ENCODE measurements around the gene DLG2.
"Not testable (repeated sequence)": the region's sequence is repeated elsewhere in the genome, so short reads cannot be mapped to it uniquely, and the experiment has no call there.

DLG2 gene

GRCh38 chr11:85316967-85317366 is 310.2 kb downstream of the DLG2 start:
- no peak for DNase-seq (ENCODE audit: low read depth)

DNA sequence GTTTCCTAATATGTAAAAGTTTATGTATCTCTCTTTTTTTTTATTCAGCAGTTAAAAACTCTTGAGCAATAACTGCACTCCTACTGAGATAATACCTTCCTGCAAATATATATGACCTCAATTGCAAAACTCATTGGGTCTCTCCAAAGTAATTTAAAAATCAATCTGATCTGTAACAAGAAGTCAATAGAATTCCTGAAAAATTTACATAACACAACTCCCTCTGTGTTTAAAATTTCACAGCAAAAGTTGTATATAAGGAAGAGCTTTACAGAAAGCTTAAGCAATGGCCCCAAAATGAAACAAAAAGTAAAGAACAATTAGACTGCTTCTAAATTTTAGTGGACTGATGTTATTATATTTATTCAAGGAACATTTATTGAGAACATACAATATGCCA is 313.4 kb downstream of the DLG2 start:
- no peak for DNase-seq (ENCODE audit: low read depth)

- no peak for DNase-seq (ENCODE audit: low read depth)
Measured at GRCh38 chr11:85310479-85310878, 316.7 kb downstream of the DLG2 start.

GRCh38 chr11:85307366-85307765 is 319.8 kb downstream of the DLG2 start:
- DNase-seq (ENCODE audit: low read depth) = no peak

DNA sequence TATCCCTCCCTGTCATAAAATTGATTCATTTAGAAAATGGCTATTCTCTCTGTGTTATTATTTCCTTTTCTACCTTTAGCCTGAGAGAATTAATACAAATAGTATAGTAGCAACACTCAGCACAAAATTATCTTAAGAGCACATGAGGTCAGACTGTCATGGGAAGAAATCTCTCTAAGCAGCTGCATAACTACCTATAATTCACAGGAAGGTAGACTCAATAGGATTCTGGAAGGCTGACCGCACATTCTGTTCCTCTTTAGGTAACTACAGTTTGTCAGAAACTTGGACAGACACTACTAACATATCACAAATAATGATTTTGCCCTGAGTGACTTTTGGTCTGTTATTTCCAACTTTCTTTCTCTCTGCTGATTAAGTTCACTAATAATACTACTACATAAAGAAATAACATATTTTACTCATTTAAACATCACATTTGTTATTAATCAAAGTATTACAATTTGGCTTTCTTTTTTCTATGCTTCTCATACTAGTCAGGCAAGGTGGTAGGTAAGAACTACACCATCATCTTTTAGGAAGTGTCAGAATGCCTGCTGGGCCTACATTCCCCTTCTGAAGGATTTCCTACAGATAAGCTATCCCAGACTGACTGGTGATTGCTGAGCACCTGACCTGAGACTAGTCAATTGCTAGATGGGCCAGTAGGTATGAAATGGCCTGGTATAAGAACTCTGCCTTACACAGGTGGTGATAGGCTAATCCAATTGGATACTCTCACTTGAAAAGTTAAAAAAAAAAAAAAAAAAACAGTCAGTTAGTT is 325.1 kb downstream of the DLG2 start:
- DNase-seq (ENCODE audit: low read depth) = no peak

- no peak for DNase-seq (ENCODE audit: low read depth)
Measured at GRCh38 chr11:85299258-85299942, 327.7 kb downstream of the DLG2 start.

GRCh38 chr11:85295694-85296271 is 331.4 kb downstream of the DLG2 start:
- DNase-seq (ENCODE audit: low read depth) = no peak

GRCh38 chr11:85281550-85281949 is 345.6 kb downstream of the DLG2 start:
- no peak for DNase-seq (ENCODE audit: low read depth)

DNA sequence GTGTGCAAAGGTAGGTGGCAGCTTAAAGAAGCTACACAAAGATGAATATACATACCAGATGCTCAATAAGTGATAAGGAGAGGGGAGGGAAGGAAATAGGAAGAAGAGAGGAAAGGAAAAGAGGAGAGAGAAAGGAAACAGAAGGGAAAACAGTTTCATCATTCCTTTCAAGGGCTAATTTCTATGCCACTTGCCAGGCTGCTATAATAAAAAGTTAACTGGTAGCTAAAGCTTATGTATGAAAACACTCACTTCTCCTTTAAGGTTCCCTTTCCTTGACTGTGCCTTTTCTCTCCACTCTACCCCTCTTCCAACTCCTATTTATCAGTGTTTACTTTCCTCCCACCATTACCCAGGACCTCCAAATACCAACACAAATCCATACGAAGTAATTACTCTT is 347.9 kb downstream of the DLG2 start:
- DNase-seq (ENCODE audit: low read depth) = no peak

DNA sequence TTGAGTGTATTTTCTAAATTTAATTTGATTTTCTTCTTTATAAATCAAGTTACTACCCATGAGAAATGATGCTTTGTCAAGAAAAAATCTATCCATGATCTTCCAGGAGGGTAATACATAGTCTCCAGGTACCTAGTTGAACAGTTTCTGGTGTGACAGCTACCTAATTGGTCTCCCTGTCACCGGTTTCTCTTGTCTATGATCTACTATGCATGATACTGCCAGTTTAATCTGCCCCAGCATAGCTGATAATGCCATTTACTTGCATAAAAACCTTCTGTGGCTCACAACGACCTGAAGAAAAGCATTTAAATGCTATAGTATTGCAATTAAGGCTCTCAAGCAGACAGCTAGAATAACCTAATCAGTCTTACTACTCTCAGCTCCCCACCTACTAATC is 349.5 kb downstream of the DLG2 start:
- no peak for DNase-seq (ENCODE audit: low read depth)

DNA sequence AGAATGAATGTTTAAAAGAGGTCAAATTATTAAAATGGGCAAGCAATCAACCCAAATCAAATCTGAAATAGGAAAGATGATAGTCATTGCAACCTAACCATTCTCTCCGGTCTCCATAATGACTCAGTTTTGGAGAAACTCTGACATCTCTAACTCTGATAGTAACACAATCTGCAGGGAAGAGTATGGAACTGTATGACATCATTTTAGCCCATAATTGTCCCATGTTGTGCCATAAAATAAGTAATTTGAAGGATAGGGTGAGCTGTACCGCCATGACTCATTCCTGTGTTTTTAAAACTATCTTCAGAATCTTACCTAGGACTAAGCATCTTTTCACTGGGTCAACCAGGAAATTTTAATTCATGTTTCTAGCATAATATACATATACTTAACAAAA is 350.8 kb downstream of the DLG2 start:
- no peak for DNase-seq (ENCODE audit: low read depth)

DNA sequence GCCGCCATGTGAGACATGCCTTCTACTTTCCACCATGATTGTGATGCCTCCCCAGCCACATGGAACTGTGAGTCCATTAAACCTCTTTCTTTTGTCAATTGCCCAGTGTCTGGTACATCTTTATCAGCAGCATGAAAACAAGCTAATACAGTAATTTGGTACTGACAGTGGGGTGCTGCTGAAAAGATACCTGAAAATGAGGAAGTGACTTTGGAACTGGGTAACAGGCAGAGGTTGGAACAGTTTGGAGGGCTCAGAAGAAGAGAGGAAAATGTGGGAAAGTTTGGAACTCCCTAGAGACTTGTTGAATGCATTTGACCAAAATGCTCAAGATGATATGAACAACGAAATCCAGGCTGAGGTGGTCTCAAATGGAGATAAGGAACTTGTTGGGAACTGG is 356.8 kb downstream of the DLG2 start:
- not testable (repeated sequence) for DNase-seq (ENCODE audit: low read depth)

DNA sequence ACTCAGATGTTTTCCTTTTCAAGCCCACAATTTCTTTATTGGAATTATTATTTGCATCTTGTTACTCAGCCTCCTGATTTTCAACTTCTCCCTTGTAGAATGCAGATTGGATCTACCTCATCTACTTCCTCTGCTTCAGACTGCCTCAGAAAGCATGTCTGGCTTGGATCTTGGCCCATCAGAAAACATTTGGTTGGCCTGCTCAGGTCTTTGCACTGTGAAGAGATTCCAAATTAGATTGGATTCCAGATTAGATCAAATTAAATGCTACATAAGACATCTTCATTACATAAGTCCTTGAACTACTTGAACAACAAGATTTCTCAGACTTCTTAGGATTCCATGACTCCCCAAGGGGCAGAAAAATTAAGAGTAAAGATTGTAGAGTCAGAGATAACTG is 358.0 kb downstream of the DLG2 start:
- no peak for DNase-seq (ENCODE audit: low read depth)

DNA sequence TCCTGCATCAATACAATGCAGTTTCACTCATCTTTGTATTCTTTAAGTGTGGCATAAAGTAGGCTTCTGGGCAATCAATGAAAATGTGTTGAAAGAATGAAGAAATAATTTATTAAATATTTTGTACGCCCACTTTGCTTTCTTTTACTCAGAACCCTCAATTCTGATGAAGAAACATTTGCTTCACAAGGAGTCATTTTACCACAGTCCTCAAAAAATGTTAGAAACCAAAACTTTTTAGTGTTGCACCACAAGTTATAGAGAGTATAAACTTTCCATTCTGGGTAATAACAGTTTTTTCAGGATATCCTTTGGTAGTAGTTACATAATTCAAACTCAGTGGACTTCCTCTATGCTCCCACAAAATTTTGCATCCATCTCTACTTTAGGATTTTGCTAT is 360.5 kb downstream of the DLG2 start:
- no peak for DNase-seq (ENCODE audit: low read depth)

DNA sequence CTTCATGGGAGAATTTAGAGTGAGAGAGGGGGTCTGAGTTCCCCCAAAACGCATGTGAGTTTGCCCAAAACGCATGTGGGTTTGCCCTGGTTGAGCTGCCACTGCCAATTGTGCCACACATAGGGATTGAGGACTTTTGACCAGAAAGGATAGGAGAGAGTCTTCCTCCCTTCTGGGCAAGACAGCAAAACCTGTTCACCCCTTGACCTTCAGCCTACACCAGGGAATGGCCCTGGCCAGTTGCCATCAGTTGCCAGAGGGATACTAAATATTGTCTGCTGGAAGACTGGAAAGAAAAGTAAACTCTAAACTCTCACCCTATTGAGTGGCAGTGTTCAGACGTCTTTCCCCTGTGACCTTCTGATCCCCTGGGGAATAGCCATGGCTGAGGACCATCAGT is 363.8 kb downstream of the DLG2 start:
- no peak for DNase-seq (ENCODE audit: low read depth)

- DNase-seq (ENCODE audit: low read depth) = no peak
Measured at GRCh38 chr11:85257837-85258236, 369.3 kb downstream of the DLG2 start.

- no peak for DNase-seq (ENCODE audit: low read depth)
Measured at GRCh38 chr11:85256433-85256832, 370.7 kb downstream of the DLG2 start.

- DNase-seq (ENCODE audit: low read depth) = no peak
Measured at GRCh38 chr11:85249482-85249881, 377.7 kb downstream of the DLG2 start.

GRCh38 chr11:85247797-85248196 is 379.3 kb downstream of the DLG2 start:
- DNase-seq (ENCODE audit: low read depth) = no peak

GRCh38 chr11:85238906-85239305 is 388.2 kb downstream of the DLG2 start:
- DNase-seq (ENCODE audit: low read depth) = no peak

DNA sequence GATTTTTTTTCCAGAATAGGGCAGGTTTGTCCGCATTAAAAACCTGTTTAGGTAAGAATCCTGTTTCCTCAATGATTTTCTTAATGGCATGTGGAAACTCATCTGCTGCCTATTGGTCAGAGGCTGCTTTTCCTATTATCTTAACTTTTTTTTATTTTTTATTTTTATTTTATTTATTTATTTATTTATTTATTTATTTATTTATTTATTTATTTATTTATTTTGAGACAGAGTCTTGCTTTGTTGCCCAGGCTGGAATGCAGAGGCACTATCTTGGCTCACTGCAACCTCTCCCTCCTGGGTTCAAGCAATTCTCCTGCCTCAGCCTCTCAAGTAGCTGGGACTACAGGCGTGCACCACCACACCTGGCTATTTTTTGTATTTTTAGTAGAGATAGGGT is 389.1 kb downstream of the DLG2 start:
- DNase-seq (ENCODE audit: low read depth) = not testable (repeated sequence)

DNA sequence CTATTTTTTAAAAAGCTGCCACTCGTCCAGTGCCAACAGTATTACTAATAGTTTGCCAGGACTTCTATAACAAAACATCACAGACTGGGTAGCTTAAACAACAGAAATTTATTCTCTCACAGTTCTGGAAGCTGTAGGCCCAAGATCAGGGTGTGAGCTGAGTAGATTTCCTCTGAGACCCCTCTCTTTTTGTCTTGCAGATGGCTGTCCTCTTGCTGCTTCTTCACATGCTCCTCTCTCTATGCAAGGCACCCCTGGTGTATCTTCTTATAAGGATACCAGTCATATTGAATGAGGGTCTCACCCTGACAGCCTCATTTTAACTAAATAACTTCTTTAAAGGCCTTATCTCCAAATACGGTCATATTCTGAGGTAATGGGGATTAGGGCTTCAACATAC is 390.9 kb downstream of the DLG2 start:
- DNase-seq (ENCODE audit: low read depth) = no peak

DNA sequence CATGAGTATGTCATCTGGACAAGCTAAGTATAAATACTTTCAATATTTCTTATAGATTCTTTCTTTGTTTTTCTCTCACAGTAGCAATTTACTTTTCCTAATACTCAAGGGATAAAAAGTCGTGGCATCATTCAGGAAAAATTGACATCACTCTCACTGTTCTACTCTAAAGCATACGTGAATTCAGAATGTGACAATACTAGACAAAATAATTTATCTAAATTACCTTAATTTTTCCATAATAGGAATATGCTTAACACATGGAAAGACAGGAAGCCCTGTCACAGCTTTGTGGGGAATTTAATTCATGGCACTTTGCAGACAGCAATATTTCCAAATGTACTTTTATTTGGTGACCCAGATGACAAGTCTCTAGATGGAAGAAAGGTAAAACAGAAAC is 394.6 kb downstream of the DLG2 start:
- no peak for DNase-seq (ENCODE audit: low read depth)

Measured in activated T-helper 1 cell treated with Interleukin-2 at 50 U/mL for 16 hours (primary cell).